Kidney glomerular epithelial cell (primary cell): ENCODE measurements around the gene ANTXR1.

Experiments used
- DNase-seq: peaks from one replicate; lab custom pipeline; 2025; lab: John Stamatoyannopoulos, UW

Gene ANTXR1

GRCh38 chr2:69280796-69281412 lies 267.9 kb downstream of the ANTXR1 start:
- DNase-seq, result no peak

DNA sequence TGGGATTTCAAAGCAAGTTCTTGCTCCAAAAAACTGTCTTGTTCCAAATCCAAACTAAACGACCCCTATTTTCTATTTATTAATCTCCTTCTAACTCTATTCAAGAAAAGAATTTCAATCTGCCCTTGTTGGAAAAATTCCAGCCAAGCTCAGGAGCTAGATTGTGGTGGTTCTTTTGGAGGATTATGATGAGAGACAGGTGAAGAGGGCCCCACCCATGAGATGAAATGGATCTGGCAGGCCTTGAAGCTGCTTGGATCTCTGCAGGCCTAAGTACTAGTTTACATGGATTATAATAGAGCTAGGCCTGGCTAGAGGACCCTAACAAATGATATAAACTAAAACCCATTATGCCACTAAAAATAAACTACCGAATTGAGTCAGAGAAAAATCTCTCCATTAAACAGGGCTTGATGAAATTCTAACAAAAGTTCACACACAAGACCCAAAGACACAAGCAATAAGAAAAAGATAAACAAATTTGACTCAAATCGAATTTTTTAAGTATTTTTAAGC lies 272.5 kb downstream of the ANTXR1 start:
- no peak for DNase-seq

GRCh38 chr2:69287544-69287943 lies 274.6 kb downstream of the ANTXR1 start:
- no peak for DNase-seq

- no peak for DNase-seq
Measured at GRCh38 chr2:69288429-69288828, 275.4 kb downstream of the ANTXR1 start.

- peak; percentile 76 for DNase-seq
Measured at GRCh38 chr2:69291004-69291650, 278.1 kb downstream of the ANTXR1 start.

- DNase-seq, result peak; percentile 55
Measured at GRCh38 chr2:69291721-69292120, 278.7 kb downstream of the ANTXR1 start.

GRCh38 chr2:69292256-69292655 lies 279.3 kb downstream of the ANTXR1 start:
- no peak for DNase-seq

- DNase-seq, result no peak
Measured at GRCh38 chr2:69296421-69296820, 283.4 kb downstream of the ANTXR1 start.

- DNase-seq, result no peak
Measured at GRCh38 chr2:69297216-69297615, 284.2 kb downstream of the ANTXR1 start.

DNA sequence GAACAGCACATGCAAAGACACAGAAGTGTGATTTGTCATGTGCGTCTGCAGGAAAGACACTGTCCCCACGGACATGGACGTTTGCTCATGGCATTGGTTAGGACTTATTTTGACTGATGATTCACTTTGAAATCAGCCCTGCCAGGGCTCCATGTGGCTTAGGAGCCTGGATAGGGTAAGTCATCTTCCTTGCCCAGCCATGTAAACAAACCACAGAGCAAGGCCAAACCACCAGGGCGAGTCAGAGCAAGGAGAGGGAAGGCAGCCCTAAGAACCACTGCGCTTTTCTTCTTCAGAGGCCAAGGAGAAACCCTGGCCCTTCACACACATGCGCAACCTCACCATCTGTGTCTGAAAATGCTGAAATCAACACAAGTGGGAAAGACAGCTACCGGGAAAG lies 285.3 kb downstream of the ANTXR1 start:
- peak; percentile 86 for DNase-seq

- DNase-seq, result no peak
Measured at GRCh38 chr2:69298862-69299261, 285.9 kb downstream of the ANTXR1 start.
